Lower leg skin (tissue), 3 donors: ENCODE data around the gene CTNNAL1.

ENCODE experiments used
- CTCF ChIP-seq, 3 donors: fragments of 450-650 bp; IDR thresholded peaks; one replicate each; pipeline ENCODE4 v1.5.1; 2016; ENCODE audit warnings: antibody characterized with exemption in 3 of 3, mild to moderate bottlenecking in 3 of 3, moderate library complexity in 2 of 3
- POLR2A ChIP-seq, 2 donors: fragments of 450-650 bp; IDR thresholded peaks; one replicate each; pipeline ENCODE4 v1.6.1; 2016 to 2017; ENCODE audit warnings: antibody characterized with exemption in 2 of 2, mild to moderate bottlenecking in 1 of 2, moderate library complexity in 1 of 2

GRCh38 chr9:108960331-108960730 is 53.0 kb downstream of the CTNNAL1 start:
- no peak for TF ChIP-seq CTCF (IDR thresholded peaks at IDR 0.05)
- no peak for TF ChIP-seq POLR2A (IDR thresholded peaks at IDR 0.05)
